Kidney epithelial cell (primary cell): ENCODE data around the gene CNTNAP1. TPM values are rescaled to one million over a fixed set of nuclear protein-coding genes. Genes with fewer than 3 reads are reported as not detected.
"Not testable (repeated sequence)": the region's sequence is repeated elsewhere in the genome, so short reads cannot be mapped to it uniquely, and the experiment has no call there.

ENCODE experiments used
- DNase-seq: peaks from one replicate; pipeline ENCODE4 v3.0.0-alpha.2; 2010; ENCODE audit warnings: low read depth
- H3K27me3 ChIP-seq: 2 replicates; pipeline ENCODE4 v1.6.0; 2011; ENCODE audit warnings: low read length; ENCODE audit not compliant: control insufficient read depth, insufficient read depth
- H3K36me3 ChIP-seq: 2 replicates; pipeline ENCODE4 v1.5.1; 2011; ENCODE audit warnings: low read length; ENCODE audit not compliant: control insufficient read depth, insufficient read depth
- H3K4me3 ChIP-seq: 2 replicates; pipeline ENCODE4 v1.5.1; 2011; ENCODE audit warnings: low read depth, mild to moderate bottlenecking, control low read depth, low read length
- CTCF ChIP-seq: IDR thresholded peaks from 2 replicates; pipeline ENCODE4 v1.5.1; 2011; ENCODE audit warnings: mild to moderate bottlenecking, moderate library complexity, low read length, control low read depth, inconsistent platforms; ENCODE audit not compliant: insufficient read depth, poor library complexity, severe bottlenecking
- total RNA-seq: library from RNA; depleted of rRNA; stranded (reverse); fragments of >200 nt; gene quantifications from 2 replicates; pipeline ENCODE4 v1.2.3, GENCODE V29; 2015

Gene CNTNAP1
- total RNA-seq, 1 donor from 2014 or later: 5.8 TPM

GRCh38 chr17:42659079-42659931 is 23.0 kb upstream of the CNTNAP1 start, which contains the start of gene TUBG2:
Gene TUBG2 (plus strand): TSS chr17:42659284. CDS start chr17:42659504, 220 bp downstream.
- no peak for DNase-seq

DNA sequence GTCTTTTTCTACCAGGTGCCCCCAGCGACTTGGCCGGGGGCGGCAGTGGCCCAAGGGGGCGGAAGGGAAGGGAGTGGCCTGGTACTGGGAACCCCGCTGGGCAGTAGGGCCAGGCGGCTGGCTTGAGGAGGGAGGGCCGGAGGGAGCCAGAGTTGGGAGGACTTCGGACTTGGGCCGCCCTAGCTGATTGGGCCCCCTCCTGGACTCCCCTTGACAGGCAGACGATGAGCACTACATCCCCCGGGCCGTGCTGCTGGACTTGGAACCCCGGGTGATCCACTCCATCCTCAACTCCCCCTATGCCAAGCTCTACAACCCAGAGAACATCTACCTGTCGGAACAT is 22.4 kb upstream of the CNTNAP1 start:
- H3K27me3 ChIP-seq, DNase-seq, H3K36me3 ChIP-seq: not testable (repeated sequence)
- H3K4me3 ChIP-seq: peak overlapping the region; percentile 58

More at GRCh38 chr17:42659079-42659931, 23.0 kb upstream of the CNTNAP1 start, which contains the start of gene TUBG2:
- H3K27me3 ChIP-seq: no peaks in the 10 kb centered on the region
- H3K4me3 ChIP-seq: peak within 1 kb of the TSS; percentile 58
- no peak for TF ChIP-seq CTCF
- H3K36me3 ChIP-seq: peaks cover 1% of the 10 kb centered on the region

DNA sequence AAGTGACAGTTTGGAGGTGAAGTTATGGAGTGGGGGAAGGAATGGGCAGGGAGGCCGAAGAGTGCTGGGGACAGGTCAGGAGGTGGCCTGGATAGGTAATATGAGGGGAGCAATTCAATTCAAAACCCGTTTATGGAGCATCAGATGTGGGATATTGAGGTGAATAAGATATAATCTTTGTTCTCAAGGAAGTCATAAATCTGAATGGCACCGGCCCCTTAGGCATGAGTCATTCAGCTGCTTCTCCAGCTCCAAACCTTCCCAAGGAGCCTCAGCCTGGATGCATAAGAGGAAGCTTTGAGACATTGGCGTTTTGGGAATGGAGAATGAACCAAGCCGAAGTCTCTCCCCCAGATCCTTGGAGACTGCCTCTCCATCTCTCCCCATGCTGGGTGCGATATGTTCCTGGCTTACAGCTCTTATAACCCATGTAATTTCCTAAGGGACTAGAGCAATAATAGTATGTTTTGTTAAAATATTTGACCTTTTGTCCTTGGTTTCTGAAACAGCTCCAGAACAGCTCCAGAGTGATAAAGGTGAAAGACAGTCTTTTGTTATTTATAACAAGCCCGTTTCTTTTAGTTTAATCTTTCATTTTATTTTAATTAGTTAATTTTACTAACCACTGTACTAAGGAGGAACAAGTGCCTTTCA is 21.5 kb upstream of the CNTNAP1 start:
- H3K36me3 ChIP-seq: peaks cover 1% of the 10 kb centered on the region
- H3K4me3 ChIP-seq: no peak overlapping the region
- no peaks in the 10 kb centered on the region for H3K27me3 ChIP-seq
- no peak for TF ChIP-seq CTCF
- DNase-seq: no peak

DNA sequence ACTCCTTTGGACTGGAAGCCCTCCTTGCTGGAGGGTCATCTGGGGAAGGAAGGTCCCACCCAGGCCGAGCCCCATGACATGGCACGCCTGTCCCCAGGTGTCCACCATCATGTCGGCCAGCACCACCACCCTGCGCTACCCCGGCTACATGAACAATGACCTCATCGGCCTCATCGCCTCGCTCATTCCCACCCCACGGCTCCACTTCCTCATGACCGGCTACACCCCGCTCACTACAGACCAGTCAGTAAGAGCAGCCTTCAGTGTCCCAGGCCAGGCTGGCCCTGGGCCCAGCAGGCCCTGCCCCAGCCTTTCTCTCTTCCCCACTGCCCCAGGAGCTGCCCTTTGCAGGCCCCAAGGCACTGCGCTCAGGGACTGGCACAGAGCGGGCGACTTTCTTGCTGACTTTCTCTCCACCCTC is 16.7 kb upstream of the CNTNAP1 start:
- DNase-seq: no peak
- Histone ChIP-seq H3K4me3 (no peak overlapping the region), H3K27me3 (no peaks in the 10 kb centered on the region), H3K36me3 (peaks cover 6% of the 10 kb centered on the region)
- TF ChIP-seq CTCF: no peak

DNA sequence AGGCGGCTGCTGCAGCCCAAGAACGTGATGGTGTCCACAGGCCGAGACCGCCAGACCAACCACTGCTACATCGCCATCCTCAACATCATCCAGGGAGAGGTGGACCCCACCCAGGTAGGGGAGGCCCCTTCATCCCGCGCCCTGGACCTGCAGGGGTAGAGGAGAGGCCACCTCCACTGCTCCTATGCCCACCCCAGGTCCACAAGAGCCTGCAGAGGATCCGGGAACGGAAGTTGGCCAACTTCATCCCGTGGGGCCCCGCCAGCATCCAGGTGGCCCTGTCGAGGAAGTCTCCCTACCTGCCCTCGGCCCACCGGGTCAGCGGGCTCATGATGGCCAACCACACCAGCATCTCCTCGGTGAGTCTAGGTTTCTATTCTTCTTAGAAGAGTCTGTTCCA is 16.2 kb upstream of the CNTNAP1 start:
- H3K27me3 ChIP-seq, H3K36me3 ChIP-seq, H3K4me3 ChIP-seq, DNase-seq: not testable (repeated sequence)

- no peak for TF ChIP-seq CTCF
- Histone ChIP-seq H3K36me3 (peaks cover 8% of the 10 kb centered on the region), H3K4me3 (no peak overlapping the region), H3K27me3 (no peaks in the 10 kb centered on the region)
- peak; percentile 79 for DNase-seq
Observed at GRCh38 chr17:42667088-42667951, 15.0 kb upstream of the CNTNAP1 start.
